SHP77 treated with DMSO at 0.1 percent for 48 hours (cell line): ENCODE measurements around the gene CENPB.
"Not testable (repeated sequence)": the region's sequence is repeated elsewhere in the genome, so short reads cannot be mapped to it uniquely, and the experiment has no call there.

Source experiments
- DNase-seq: peaks from one replicate; lab custom pipeline; 2025; lab: John Stamatoyannopoulos, UW

The CENPB gene

DNA sequence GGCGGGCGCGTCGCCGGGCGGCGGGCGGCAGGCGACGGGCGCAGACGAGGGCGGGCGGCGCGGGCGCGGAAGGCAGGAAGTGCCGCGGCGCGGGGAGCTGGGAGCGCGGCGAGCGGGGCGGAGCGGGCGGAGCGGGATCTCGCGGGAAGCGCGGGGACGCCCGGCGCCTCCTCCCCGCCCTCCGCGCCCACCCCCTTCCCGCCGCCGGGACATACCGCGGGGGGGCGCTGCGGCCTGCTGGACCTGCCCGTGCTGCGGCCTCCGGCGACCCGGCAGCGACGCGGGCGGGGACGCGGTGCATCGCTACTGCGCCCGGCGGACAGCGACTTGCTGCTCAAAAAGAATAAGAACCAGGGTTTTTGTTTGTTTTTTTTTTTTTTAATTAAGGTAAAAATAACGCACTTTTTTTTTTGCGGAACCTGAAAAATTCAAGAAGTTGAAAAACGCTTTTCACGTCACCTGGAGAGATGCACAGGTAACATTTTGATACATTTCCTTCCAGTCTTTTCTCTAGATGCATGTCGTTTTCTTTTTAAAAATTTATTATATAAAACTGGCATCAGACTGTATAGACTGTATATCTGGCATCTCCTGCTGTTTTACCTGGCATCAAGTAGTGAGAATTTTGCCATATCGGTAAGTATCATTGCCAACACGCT lies at the start of gene CENPB:
TSS of gene CENPB (minus strand) at position 76 of the 659 bp plus-strand sequence. CDS start 257 bp downstream, outside the sequence.
- DNase-seq = peak; percentile 82

GRCh38 chr20:3836132-3836531 lies 49.6 kb upstream of the CENPB start:
- DNase-seq = no peak

DNA sequence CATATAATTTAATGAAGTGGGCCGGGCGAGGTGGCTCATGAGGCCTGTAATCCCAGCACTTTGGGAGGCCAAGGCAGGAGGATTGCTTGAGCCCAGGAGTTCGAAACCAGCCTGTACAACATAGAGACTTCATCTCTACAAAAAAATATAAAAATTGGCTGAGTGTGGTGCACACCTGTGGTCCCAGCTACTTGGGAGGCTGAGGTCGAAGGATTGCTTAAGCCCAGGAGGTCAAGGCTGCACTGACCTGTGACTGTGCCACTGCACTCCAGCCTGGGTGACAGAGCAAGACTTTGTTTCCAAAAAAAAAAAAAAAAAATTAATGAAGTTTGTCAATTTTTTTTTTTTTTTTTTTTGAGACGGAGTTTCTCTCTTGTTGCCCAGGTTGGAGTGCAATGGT lies 43.4 kb upstream of the CENPB start:
- DNase-seq = not testable (repeated sequence)

GRCh38 chr20:3828798-3829197 lies 42.3 kb upstream of the CENPB start:
- DNase-seq = no peak

- DNase-seq = no peak
These were observed 39.9 kb upstream of the CENPB start for GRCh38 chr20:3826420-3826819.

DNA sequence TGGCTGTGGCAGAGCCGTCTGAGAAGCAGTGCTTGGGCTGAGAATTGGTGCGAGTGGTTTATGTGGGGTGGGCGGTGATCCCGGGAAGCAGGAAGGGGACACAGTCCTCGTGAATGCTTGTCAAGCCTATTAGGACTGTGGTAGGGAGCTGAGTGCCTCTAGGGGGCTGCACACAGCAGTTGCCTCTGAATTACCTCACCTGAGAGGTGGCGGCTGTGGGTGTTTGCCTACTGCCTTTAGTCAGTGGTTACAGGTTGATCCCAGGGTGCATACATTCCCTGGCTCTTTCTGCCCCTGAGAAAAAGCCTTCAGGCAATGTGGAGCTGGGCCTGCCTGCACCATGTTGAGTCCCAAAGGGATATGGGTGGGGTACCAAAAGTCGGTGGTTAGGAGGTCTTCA lies 39.0 kb upstream of the CENPB start:
- no peak for DNase-seq

DNA sequence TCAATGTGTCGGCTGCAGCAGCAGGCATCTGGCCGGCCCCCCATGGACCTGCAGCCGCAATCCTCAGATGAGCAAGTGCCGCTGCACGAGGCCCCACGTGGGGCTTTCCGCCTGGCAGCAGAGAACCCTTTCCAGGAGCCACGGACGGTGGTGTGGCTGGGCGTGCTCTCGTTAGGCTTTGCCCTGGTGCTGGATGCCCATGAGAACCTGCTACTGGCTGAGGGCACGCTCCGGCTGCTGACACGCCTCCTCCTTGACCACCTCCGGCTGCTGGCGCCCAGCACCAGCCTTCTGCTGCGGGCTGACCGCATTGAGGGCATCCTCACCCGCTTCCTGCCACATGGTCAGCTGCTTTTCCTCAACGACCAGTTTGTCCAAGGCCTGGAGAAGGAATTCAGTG lies 37.3 kb upstream of the CENPB start:
- DNase-seq = no peak

- DNase-seq = no peak
These were observed 35.5 kb upstream of the CENPB start for GRCh38 chr20:3821996-3822395.

GRCh38 chr20:3820901-3821727 lies 34.6 kb upstream of the CENPB start:
- DNase-seq = no peak

DNA sequence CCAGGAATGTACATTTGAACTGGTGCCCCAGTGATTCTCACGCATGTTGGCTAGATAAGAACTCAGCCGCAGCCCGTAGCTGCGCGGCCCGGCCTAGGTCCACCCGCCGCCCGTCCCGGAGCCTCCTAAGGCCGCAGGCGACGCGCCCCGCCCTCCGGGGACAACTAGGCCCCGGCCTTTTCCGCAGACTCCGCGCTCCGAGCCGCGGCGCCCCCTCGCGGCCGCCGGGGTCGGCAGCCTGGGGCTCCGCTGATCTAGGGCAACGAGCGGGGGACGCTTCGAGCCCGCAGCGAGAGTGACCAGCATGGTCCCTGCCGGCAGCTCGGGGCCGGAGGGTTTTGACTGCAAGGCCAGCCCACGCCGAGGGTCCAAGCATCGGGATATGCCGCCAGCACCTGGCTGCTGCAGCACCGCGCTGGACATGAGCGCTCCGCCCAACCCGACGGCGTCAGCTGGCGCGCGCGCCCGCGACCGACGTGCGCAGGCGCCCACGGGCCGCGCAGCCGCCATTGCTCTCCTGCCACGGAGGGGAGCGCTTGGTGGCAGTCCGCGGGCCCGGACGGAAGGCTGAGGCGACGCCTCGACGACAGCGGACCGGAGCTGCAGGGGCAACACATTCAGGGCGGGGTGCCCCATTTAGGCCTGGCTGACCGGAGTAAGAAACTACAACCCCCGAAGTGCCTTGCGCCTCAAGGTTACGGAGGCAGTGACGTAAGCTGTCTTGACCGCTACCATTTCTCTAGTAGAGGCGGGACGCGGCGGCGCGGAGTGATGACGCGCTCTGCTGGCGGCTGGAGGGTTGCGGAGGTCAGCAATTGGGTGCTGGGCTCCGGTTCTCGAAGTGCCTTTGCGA lies 33.7 kb upstream of the CENPB start, which contains the start of gene AP5S1:
TSS of gene AP5S1 (plus strand) at position 500 of the 853 bp plus-strand sequence. CDS start 1,571 bp downstream, outside the sequence.
- DNase-seq = peak; percentile 85

DNA sequence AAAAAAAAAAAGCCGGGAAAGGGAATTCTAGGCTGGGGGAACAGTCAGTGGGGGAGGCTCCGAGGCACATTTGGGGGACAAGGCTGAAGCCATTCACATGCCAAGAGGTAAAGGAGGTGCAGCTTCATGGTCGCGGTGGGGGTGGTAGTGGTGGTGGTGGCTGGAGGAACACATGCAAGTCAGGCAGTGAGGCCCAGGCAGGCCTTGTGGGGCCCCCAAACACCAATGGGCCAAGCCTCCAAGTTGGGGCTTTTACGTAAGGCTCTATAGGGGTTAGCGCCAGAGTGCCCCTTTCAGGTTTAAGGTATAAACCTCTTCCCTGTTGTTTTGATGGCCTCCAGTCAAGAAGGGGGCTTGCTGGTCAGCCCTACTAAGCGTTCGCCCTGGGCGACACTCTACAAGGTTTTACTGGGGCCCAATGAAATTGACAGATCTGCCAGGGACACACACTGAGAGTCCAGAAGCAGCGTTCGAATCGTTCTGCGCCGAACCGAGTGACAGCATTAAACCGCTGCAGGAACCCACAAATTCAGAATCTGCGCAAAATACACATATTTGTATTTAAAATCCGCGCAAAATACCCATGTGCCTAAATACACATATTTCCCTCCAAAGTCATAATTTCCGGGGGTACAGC lies 33.0 kb upstream of the CENPB start:
- no peak for DNase-seq

DNA sequence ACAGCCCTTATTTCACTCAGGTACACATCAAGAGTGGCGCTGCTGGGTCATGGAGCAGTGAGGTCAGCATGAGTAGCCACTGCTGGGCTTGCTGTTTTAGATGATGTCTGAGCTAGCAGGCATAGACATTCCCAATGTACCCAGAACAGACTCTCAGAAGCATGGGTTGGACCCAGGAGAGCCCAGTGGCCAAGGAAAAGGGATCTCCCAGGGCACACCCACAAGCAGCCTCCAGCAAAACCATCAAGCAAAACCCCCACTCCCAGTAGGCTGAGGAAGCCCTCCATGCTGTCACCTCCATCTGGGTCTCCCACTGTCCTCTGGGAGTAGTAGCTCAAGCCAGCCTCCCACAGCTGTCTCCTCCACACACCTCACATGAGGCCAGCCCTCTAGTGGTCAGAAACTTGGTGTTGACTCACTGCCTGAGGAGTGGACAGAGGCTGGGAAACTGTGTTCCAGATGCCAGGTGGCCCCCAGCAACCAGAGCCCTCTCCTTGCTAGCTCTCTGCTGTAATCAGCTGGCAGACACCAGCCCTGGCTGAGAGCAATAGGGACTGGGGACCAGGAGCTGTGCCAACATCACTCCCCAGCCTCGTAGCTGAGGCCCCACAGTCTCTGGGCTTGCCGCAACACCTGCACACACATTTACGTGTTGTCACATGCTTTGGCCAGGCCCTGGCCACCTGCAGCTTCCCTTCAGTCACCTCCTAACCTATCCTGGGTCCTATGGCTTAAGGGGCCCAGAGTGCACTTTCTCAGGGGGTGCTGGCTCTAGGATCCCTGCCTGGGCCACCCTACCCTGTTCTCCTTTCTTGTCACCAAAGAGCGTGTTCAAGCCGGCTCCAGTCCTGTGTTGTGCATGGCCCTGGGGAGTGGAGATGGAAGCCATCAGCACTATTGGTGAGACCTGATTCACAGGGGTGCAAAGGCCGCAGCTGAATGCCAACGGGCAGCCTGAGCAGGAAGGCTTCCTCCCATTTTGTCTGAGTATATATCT lies 31.9 kb upstream of the CENPB start:
- peak; percentile 89 for DNase-seq

GRCh38 chr20:3815703-3816315 lies 29.3 kb upstream of the CENPB start:
- no peak for DNase-seq

DNA sequence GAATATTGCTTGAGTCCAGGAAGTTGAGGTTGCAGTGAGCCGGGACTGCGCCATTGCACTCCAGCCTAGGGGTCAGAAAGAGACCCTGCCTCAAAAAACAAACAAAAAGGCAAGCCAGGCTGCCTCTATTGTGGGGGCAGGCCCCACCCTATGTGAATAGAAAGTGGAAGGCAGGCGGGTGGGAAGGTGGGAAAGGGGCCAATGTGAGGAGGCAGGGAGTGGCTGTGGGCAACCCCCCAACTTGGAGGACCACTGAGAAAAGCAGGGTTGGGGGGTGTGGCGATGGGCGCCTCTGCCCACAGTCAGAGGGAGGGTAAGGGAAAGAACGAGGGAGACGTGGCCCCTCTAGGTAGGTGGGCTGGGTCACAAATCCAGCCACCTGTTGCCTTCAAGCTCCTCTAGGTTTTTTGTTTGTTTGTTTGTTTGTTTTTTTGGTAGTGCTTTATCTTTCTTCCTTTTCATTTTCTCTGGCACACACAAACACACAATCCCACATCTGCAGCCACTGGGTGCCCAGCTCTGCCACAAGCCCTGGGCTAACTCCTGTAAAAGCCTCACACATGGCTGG lies 28.5 kb upstream of the CENPB start:
- DNase-seq = no peak

DNA sequence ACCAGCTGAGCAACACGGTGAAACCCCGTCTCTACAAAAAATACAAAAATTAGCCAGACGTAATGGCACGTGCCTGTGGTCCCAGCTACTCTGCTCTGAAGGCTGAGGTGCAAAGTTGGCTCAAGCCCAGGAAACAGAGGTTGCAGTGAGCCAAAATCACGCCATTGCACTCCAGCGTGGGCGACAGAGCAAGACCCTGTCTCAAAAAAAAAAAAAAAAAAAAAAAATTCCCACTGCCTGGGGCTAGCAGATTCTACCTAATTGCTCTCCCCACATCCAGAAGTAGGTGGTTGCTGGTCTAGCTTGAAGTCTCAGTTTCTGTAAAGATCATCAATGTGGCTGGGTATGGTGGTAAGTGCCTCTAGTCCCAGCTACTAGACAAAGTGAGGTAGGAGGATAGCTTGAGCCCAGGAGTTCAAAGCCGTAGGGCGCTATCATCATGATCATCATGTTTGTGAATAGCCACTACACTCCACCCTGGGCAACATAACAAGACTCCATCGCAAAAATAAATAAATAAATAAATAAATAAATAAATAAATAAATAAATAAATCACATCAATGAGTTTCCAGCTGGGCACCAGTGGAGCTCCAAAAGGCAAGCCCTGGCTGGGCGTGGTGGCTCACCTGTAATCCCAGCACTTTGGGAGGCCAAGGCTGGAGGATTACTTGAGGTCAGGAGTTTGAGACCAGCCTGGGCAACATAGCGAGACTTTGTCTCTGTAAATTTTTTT lies 27.5 kb upstream of the CENPB start:
- no peak for DNase-seq

DNA sequence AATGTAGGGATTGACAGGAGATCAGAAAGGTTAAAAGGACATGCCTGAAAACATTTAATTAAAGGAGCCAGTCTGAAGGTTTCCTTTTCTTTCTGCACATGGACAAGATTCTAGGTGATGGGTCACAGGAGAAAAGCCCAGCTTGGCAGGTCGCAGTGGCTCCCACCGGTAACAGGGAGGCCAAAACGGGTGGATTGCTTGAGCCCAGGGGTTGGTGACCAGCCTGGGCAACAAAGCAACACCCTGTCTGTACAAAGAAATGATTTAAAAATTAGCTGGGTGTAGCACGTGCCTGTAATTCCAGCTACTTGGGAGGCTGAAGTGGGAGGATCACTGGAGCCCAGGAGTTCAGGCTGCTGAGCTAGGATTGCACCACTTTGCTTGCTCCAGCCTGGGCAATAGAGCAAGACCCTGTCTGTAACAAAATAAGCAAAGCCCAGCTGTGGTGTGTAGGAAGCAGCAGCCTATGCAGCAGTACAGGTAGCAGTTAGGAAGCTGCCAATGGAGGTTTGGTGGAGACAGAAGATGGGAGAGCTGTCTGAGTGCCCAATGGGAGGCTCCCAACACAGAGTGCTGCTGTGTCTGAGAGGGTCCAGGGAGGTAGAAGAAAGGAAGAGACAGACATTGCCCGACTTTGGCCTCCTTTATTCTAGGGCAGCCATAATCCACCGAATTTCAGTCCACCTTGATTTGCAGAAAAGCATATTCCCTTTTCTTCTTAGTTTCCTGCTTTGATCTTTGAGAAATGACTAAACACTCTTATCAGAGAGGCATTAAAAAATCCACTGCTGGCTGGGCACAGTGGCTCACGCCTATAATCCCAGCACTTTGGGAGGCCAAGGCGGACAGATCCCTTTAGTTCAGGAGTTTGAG lies 26.7 kb upstream of the CENPB start:
- no peak for DNase-seq

GRCh38 chr20:3812259-3812681 lies 25.7 kb upstream of the CENPB start:
- no peak for DNase-seq
